Measurements from ENCODE around the gene RBMS1.

DNA sequence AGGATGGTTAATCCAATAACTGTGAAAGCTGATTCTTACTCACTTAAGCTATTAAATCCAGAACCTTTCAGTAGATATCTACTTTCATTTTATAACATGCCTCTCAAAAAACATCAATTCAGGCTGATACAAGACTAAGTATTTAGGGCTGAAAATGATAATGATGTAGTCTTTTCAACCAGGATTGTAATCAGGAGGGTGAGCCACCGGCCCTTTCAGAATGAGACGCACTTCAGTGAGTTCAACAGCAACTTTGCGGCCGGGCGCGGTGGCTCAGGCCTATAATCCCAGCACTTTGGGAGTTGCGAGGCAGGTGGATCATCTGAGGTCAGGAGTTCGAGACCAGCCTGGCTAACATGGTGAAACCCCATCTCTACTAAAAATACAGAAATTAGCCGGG lies 30.4 kb downstream of the RBMS1 start:
- TF ChIP-seq, protein P1, sequence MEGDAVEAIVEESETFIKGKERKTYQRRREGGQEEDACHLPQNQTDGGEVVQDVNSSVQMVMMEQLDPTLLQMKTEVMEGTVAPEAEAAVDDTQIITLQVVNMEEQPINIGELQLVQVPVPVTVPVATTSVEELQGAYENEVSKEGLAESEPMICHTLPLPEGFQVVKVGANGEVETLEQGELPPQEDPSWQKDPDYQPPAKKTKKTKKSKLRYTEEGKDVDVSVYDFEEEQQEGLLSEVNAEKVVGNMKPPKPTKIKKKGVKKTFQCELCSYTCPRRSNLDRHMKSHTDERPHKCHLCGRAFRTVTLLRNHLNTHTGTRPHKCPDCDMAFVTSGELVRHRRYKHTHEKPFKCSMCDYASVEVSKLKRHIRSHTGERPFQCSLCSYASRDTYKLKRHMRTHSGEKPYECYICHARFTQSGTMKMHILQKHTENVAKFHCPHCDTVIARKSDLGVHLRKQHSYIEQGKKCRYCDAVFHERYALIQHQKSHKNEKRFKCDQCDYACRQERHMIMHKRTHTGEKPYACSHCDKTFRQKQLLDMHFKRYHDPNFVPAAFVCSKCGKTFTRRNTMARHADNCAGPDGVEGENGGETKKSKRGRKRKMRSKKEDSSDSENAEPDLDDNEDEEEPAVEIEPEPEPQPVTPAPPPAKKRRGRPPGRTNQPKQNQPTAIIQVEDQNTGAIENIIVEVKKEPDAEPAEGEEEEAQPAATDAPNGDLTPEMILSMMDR (conservative IDR thresholded peaks at IDR 0.05; ENCODE audit: low read depth, low read length): no peak
- TF ChIP-seq EZH2 (IDR thresholded peaks at IDR 0.05; ENCODE audit: low read length, unreplicated experiment) (no peak), EZH2phosphoT487 (IDR thresholded peaks at IDR 0.05; ENCODE audit: borderline replicate concordance, low read length) (no peak)
